Sigmoid colon (tissue), 4 donors: Measurements from ENCODE around the gene AP4S1.

ENCODE experiments used
- CTCF ChIP-seq, 4 experiments: fragments of 450-650 bp in 3 of 4; fragments of 200-600 bp in 1 of 4; IDR thresholded peaks; one replicate each; pipeline ENCODE4 v1.5.1; 2016 to 2019; ENCODE audit warnings: antibody characterized with exemption in 4 of 4, mild to moderate bottlenecking in 3 of 4, moderate library complexity in 2 of 4
- EP300 ChIP-seq, 4 donors: sonication (generic); formaldehyde crosslinking; IDR thresholded peaks; one replicate each; pipeline ENCODE4 v1.6.1; 2017; ENCODE audit warnings: antibody characterized with exemption in 4 of 4

GRCh38 chr14:31025367-31026076 is at the start of gene AP4S1:
- TF ChIP-seq CTCF (IDR thresholded peaks at IDR 0.05), result no peak
- no peak for TF ChIP-seq EP300 (IDR thresholded peaks at IDR 0.05)
